BLaER1 (cell line): ENCODE data around the gene KMT2E.
"Not testable (repeated sequence)": the region's sequence is repeated elsewhere in the genome, so short reads cannot be mapped to it uniquely, and the experiment has no call there.

ENCODE experiments used
- H3K27ac ChIP-seq: shearing (Covaris generic); formaldehyde crosslinking; 2 replicates; pipeline ENCODE4 v1.8.1; 2022
- H3K27me3 ChIP-seq: shearing (Covaris generic); formaldehyde crosslinking; 2 replicates; pipeline ENCODE4 v1.8.1; 2022
- H3K36me3 ChIP-seq: shearing (Covaris generic); formaldehyde crosslinking; 2 replicates; pipeline ENCODE4 v1.8.1; 2022
- H3K4me1 ChIP-seq: shearing (Covaris generic); formaldehyde crosslinking; 2 replicates; pipeline ENCODE4 v1.8.1; 2022
- H3K4me2 ChIP-seq: shearing (Covaris generic); formaldehyde crosslinking; 2 replicates; pipeline ENCODE4 v1.8.1; 2022
- H3K4me3 ChIP-seq: shearing (Covaris generic); formaldehyde crosslinking; 2 replicates; pipeline ENCODE4 v1.8.1; 2022
- H3K9ac ChIP-seq: shearing (Covaris generic); formaldehyde crosslinking; 2 replicates; pipeline ENCODE4 v1.8.1; 2022
- H3K9me3 ChIP-seq: shearing (Covaris generic); formaldehyde crosslinking; 2 replicates; pipeline ENCODE4 v1.8.1; 2022
- H4K20me1 ChIP-seq: shearing (Covaris generic); formaldehyde crosslinking; 2 replicates; pipeline ENCODE4 v1.8.1; 2022
- Cebpa-rat ChIP-seq: shearing (Covaris generic); IDR thresholded peaks from 2 replicates; pipeline ENCODE4 v1.8.1; 2022

KMT2E gene

DNA sequence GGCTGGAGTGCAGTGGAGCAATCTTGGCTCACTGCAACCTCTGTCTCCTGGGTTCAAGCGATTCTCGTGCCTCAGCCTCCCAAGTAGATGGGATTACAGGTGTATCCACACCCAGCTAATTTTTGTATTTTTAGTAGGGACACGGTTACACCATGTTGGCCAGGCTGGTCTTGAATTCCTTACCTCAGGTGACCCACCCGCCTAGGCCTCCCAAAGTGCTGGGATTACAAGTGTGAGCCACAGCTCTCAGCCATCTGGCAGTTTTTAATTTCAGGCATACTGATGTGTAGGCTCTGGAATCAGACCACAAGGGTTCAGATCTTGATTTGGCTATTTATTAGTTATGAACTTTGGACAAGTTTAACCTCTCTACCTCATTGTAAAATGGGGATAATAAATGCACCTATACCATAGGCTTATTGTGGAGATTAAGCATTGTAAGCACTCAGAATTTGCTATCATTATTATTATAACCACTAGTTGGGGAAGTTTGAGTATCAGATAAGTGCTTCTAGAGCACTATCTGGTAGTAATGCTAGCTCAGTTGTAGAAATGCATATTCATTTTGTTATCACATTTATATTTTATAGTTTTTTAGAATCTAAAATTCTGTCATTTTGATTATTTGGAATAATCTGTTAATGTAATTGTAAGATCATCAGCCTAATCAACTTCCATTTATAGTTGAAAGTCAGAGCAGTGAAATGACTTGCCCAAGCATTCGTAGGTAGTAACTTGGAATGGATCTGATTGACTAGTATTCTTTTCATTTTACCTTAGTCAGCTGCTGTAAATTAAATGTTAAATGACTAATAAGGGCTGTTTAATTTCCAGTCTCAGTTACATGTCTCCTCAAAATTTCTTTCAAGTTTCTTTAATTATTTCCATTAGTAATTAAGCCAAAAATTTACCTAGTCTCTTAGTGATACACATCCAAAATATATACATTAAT lies 22.5 kb downstream of the KMT2E start:
- Histone ChIP-seq H3K9me3 (no peaks in the 10 kb centered on the region), H3K4me2 (peak overlapping the region; percentile 0; the same call in 1 of the 2 replicates), H3K36me3 (peaks cover 56% of the 10 kb centered on the region), H3K4me3 (no peak overlapping the region), H3K27me3 (no peaks in the 10 kb centered on the region), H3K9ac (no peak overlapping the region), H4K20me1 (peaks cover 100% of the 10 kb centered on the region), H3K4me1 (peaks cover 23% of the 10 kb centered on the region), H3K27ac (no peak overlapping the region)
- no peak for TF ChIP-seq Cebpa-rat

DNA sequence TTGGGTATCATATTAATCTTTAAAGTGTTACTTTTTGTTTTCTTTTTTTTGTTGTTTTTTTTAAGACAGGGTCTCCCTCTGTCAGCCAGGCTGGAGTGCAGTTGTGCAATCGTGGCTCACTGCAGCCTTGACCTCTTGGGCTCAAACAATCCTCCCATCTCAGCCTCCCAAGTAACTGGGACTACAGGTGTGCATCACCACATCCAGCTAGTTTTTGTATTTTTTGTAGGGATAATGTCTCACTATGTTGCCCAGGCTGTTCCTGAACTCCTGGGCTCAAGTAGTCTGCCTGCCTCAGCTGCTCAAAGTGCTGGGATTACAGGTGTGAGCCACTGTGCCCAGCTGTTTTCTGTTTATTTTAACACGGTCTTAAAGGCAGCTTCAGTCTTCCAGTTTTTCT lies 23.3 kb downstream of the KMT2E start:
- Histone ChIP-seq H3K27me3 (no peaks in the 10 kb centered on the region), H3K9me3 (no peaks in the 10 kb centered on the region), H3K9ac (no peak overlapping the region), H3K36me3 (peaks cover 56% of the 10 kb centered on the region), H3K27ac (no peak overlapping the region), H3K4me1 (peaks cover 23% of the 10 kb centered on the region), H4K20me1 (peaks cover 100% of the 10 kb centered on the region), H3K4me3 (no peak overlapping the region), H3K4me2 (peak overlapping the region; percentile 12; the same call in 1 of the 2 replicates)
- TF ChIP-seq Cebpa-rat: no peak

DNA sequence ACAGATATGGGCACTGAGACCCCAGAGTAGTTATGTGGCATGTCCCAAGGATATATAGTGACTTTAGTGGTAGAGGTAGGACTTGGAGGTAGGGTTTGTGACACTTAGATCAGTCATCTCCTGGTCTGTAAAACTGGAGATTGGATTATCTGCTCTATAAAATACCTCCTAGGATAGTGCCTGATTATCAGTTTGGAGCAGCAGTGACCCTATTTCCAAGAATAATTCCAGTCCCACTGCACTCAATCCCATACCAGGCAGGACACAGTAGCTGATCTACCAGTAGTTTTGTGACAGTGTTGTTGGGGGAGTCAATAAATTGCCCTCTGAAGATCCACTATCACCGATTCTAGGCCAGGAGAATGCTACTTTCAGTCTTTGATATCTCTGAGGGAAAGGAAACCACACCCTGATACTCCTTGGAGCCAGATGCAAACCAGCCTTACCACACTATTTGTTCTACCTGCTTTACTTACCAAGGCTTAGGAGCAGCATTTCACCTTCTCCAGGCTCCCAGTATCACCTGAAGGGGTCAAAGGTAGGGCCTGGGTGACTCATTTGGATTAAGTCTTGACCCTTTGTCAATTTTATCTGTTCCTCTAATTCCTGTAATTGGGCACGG lies 30.6 kb downstream of the KMT2E start:
- Histone ChIP-seq H3K4me2 (no peak overlapping the region), H4K20me1 (peaks cover 100% of the 10 kb centered on the region), H3K9ac (no peak overlapping the region), H3K36me3 (peaks cover 93% of the 10 kb centered on the region), H3K4me3 (no peak overlapping the region), H3K9me3 (no peaks in the 10 kb centered on the region), H3K27ac (no peak overlapping the region), H3K4me1 (no peaks in the 10 kb centered on the region), H3K27me3 (no peaks in the 10 kb centered on the region)
- TF ChIP-seq Cebpa-rat: no peak

DNA sequence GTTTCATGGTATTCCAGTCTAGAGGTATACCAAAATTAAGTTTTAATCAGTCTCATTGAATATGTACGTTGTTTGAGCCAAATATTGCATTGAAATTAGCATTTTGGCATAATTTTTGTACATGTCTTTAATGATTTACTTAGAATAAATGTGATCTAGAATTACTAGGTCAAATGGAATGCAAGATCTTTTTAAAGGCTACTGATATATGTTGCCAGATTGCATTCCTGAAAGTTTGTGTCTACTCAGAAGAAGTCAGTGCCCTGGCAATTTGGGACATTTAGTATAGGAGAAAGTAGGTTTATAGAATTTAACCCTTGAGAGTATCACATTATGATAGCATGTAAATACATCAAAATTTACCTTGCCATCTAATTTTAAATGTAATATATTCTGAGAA lies 32.4 kb downstream of the KMT2E start:
- Histone ChIP-seq H3K4me2 (no peak overlapping the region), H3K9me3 (no peaks in the 10 kb centered on the region), H3K27me3 (no peaks in the 10 kb centered on the region), H3K9ac (no peak overlapping the region), H4K20me1 (peaks cover 100% of the 10 kb centered on the region), H3K36me3 (peaks cover 98% of the 10 kb centered on the region), H3K4me1 (no peaks in the 10 kb centered on the region; the same call in 1 of the 2 replicates), H3K4me3 (no peak overlapping the region), H3K27ac (no peak overlapping the region)
- TF ChIP-seq Cebpa-rat: no peak

DNA sequence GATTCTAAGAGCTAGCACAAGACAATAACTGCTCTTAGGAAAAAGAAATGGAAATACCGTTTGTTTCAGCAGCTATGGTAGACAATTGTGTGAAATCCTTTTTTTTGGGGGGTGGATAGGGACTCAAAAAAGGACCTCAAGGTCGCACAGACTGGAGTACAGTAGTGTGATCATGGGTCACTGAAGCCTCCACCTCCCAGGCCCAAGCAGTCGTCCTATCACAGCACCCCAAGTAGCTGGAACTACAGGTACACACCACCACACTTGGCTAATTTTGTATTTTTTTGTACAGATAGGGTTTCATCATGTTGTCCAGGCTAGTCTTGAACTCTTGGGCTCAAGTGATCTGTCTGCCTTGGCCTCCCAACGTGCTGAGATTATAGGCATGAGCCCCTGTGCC lies 33.9 kb downstream of the KMT2E start:
- H3K27ac ChIP-seq: no peak overlapping the region
- TF ChIP-seq Cebpa-rat: no peak
- H3K4me2 ChIP-seq: no peak overlapping the region
- no peaks in the 10 kb centered on the region for H3K9me3 ChIP-seq
- peaks cover 100% of the 10 kb centered on the region for H4K20me1 ChIP-seq
- no peak overlapping the region for H3K9ac ChIP-seq
- H3K4me1 ChIP-seq: no peaks in the 10 kb centered on the region; the same call in 1 of the 2 replicates
- no peaks in the 10 kb centered on the region for H3K27me3 ChIP-seq
- H3K4me3 ChIP-seq: no peak overlapping the region
- H3K36me3 ChIP-seq: peaks cover 97% of the 10 kb centered on the region

DNA sequence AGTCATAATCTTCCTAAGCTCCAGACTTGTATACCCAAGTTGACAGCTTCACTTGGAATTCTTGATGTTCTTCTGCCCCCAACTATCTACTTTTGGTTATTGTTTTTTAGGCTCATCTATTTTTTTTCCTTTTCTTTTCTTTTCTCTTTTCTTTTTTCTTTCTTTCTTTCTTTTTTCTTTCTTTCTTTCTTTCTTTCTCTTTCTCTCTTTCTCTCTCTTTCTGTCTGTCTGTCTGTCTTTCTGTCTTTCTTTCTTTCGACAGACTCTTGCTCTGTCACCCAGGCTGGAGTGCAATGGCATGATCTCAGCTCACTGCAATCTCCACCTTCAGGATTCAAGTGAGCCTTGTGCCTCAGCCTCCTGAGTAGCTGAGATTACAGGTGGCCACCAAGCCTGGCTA lies 36.5 kb downstream of the KMT2E start:
- H3K4me2 ChIP-seq: no peak overlapping the region
- peaks cover 100% of the 10 kb centered on the region for H4K20me1 ChIP-seq
- no peak for TF ChIP-seq Cebpa-rat
- H3K27me3 ChIP-seq: no peaks in the 10 kb centered on the region
- H3K4me1 ChIP-seq: no peaks in the 10 kb centered on the region; the same call in 1 of the 2 replicates
- H3K27ac ChIP-seq: no peak overlapping the region
- no peak overlapping the region for H3K4me3 ChIP-seq
- no peak overlapping the region for H3K9ac ChIP-seq
- H3K36me3 ChIP-seq: peaks cover 95% of the 10 kb centered on the region
- H3K9me3 ChIP-seq: no peaks in the 10 kb centered on the region

DNA sequence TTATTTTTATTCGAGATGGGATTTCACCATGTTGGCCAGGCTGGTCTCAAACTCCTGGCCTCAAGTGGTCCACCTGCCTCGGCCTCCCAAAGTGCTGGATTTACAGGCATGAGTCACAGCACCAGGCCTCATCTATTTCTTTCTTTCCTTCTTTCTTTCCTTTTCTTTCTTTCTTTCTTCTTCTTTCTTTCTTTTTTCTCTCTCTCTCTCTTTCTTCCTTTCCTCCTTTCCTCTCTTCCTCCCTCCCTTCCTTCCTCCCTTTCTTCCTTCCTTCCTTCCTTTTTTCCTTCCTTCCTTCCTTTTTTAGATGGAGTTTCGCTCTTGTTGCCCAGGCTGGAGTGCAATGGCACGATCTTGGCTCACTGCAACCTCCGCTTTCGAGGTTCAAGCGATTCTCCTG lies 36.9 kb downstream of the KMT2E start:
- H3K4me3 ChIP-seq, H3K4me1 ChIP-seq, H3K9ac ChIP-seq, H3K27me3 ChIP-seq, H3K27ac ChIP-seq, H3K9me3 ChIP-seq, H3K4me2 ChIP-seq: not testable (repeated sequence)
- Histone ChIP-seq H4K20me1 (peaks cover 100% of the 10 kb centered on the region), H3K36me3 (peaks cover 95% of the 10 kb centered on the region)

DNA sequence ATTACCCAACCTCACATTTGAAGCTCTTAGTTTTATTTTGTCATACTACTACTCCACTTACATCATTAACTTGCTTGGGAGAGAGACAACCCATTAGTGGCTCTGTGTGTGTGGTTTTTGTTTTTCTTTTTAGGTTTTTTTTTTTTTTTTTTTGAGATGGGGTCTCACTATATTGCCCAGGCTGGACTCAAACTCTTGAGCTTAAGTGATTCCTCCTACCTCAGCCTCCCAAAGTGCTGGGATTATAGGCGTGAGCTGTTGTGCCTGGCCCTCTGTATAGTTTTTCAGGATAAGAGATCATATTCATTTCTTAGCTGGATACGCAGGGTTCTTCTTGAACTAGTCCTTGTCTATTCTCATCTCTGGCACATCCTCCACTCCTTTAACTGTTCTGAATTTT lies 41.1 kb downstream of the KMT2E start:
- Histone ChIP-seq H3K27me3 (no peaks in the 10 kb centered on the region), H3K36me3 (peaks cover 86% of the 10 kb centered on the region), H3K4me2 (no peak overlapping the region), H3K4me3 (no peak overlapping the region), H3K9ac (no peak overlapping the region), H4K20me1 (peaks cover 100% of the 10 kb centered on the region), H3K4me1 (no peaks in the 10 kb centered on the region; the same call in 1 of the 2 replicates), H3K9me3 (no peaks in the 10 kb centered on the region), H3K27ac (no peak overlapping the region)
- no peak for TF ChIP-seq Cebpa-rat

DNA sequence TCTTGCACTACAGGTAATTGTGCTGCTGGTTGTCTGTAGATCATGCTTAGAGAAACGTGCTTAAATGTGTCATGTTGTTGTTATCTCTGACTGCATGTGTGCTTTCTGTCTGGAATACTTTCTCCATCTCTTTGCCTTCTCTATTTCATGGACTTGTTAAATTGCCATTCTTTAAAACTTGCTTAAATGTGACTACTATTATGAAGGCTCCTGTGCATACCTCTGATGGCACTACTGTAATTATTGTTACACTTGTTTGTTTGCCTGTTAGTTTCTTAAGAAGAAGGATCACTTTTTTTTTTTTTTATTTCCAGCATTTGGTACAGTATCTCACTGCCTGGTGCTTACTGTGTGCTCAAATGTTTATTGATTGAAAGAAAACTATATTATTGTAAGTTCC lies 41.6 kb downstream of the KMT2E start:
- Histone ChIP-seq H3K4me2 (no peak overlapping the region), H3K27ac (no peak overlapping the region), H3K36me3 (peaks cover 86% of the 10 kb centered on the region), H3K9ac (no peak overlapping the region), H3K27me3 (no peaks in the 10 kb centered on the region), H3K4me3 (no peak overlapping the region), H3K4me1 (no peaks in the 10 kb centered on the region), H3K9me3 (no peaks in the 10 kb centered on the region), H4K20me1 (peaks cover 100% of the 10 kb centered on the region)
- TF ChIP-seq Cebpa-rat: no peak

DNA sequence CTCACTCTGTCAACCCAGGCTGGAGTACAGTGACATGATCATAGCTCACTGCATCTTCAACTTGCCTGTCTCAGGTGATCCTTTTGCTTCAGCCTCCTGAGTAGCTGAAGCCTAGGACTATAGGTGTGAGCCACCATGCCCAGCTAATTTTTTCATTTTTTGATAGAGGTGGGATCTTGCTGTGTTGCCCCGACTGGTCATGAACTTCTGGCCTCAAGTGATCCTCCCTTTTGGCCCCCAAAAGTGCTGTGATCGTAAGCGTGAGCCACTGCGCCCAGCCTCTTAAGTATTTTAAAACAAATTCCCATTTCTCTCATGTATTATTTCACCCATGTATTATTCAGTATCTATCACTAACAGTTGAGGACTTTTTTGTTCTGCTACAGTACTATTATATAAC lies 43.5 kb downstream of the KMT2E start:
- Histone ChIP-seq H3K9me3 (no peaks in the 10 kb centered on the region), H4K20me1 (peaks cover 100% of the 10 kb centered on the region), H3K36me3 (peaks cover 82% of the 10 kb centered on the region), H3K27me3 (no peaks in the 10 kb centered on the region), H3K27ac (no peak overlapping the region), H3K4me3 (no peak overlapping the region), H3K9ac (no peak overlapping the region), H3K4me1 (no peaks in the 10 kb centered on the region), H3K4me2 (no peak overlapping the region)
- TF ChIP-seq Cebpa-rat: no peak
